GM21447 (cell line): ENCODE results near the gene CD83.

Experiments
- ATAC-seq: cut with Tn5 transposase; IDR thresholded peaks from one replicate; pipeline ENCODE4 v1.9.1; 2021; ENCODE audit not compliant: unreplicated experiment

The CD83 gene

GRCh38 chr6:14123386-14124111 is 6.0 kb downstream of the CD83 start:
- no peak for ATAC-seq

GRCh38 chr6:14125346-14125745 is 7.8 kb downstream of the CD83 start:
- no peak for ATAC-seq

- no peak for ATAC-seq
Measured at GRCh38 chr6:14126191-14126590, 8.6 kb downstream of the CD83 start.

- ATAC-seq = no peak
Measured at GRCh38 chr6:14127611-14128010, 10.0 kb downstream of the CD83 start.

GRCh38 chr6:14128012-14128411 is 10.4 kb downstream of the CD83 start:
- ATAC-seq = no peak

- ATAC-seq = no peak
Measured at GRCh38 chr6:14128746-14129145, 11.2 kb downstream of the CD83 start.

- ATAC-seq = peak; percentile 50
Measured at GRCh38 chr6:14129575-14129974, 12.0 kb downstream of the CD83 start.

GRCh38 chr6:14130435-14131075 is 13.0 kb downstream of the CD83 start:
- ATAC-seq = no peak

- ATAC-seq = no peak
Measured at GRCh38 chr6:14131579-14131978, 14.0 kb downstream of the CD83 start.

GRCh38 chr6:14132244-14132920 is 14.8 kb downstream of the CD83 start:
- no peak for ATAC-seq

GRCh38 chr6:14132921-14133275 is 15.3 kb downstream of the CD83 start:
- no peak for ATAC-seq

GRCh38 chr6:14134211-14134910 is 16.8 kb downstream of the CD83 start:
- no peak for ATAC-seq

- ATAC-seq = no peak
Measured at GRCh38 chr6:14135893-14136539, 18.4 kb downstream of the CD83 start.

GRCh38 chr6:14138701-14139215 is 21.2 kb downstream of the CD83 start:
- no peak for ATAC-seq

GRCh38 chr6:14141351-14142062 is 23.9 kb downstream of the CD83 start:
- no peak for ATAC-seq

GRCh38 chr6:14142063-14142450 is 24.5 kb downstream of the CD83 start:
- no peak for ATAC-seq

- no peak for ATAC-seq
Measured at GRCh38 chr6:14142511-14143223, 25.1 kb downstream of the CD83 start.

- no peak for ATAC-seq
Measured at GRCh38 chr6:14143305-14143704, 25.7 kb downstream of the CD83 start.

- peak; percentile 87 for ATAC-seq
Measured at GRCh38 chr6:14144678-14145113, 27.1 kb downstream of the CD83 start.
